Heart right ventricle (tissue), 16 donors: ENCODE data around the gene ASTE1. TPM values are rescaled to one million over a fixed set of nuclear protein-coding genes. Genes with fewer than 3 reads are reported as not detected.

ENCODE experiments used
- ATAC-seq, 8 donors: fragments of 200-7000 bp; cut with Tn5 transposase; one replicate each; pipeline ENCODE4 v1.9.1; 2020; ENCODE audit warnings: mild to moderate bottlenecking in 8 of 8, moderate library complexity in 8 of 8, moderate number of reproducible peaks in 1 of 8
- DNase-seq, 2 donors: peaks; one replicate each; pipeline ENCODE4 v3.0.0-alpha.2; 2020
- H3K27ac ChIP-seq, 10 donors: fragments of 200-600 bp; sonication (generic) in 2 of 10; one replicate each; pipeline versions ENCODE4 v1.5.0 to v1.8.0; 2020 to 2022; ENCODE audit warnings: mild to moderate bottlenecking in 3 of 10
- H3K27me3 ChIP-seq, 7 donors: fragments of 200-600 bp; one replicate each; pipeline ENCODE4 v1.8.0; 2021 to 2022; ENCODE audit warnings: mild to moderate bottlenecking in 2 of 7
- H3K36me3 ChIP-seq, 9 donors: fragments of 200-600 bp; sonication (generic) in 1 of 9; one replicate each; pipeline versions ENCODE4 v1.5.0 to v1.8.0; 2020 to 2022; ENCODE audit warnings: mild to moderate bottlenecking in 2 of 9
- H3K4me1 ChIP-seq, 9 donors: fragments of 200-600 bp; sonication (generic) in 1 of 9; one replicate each; pipeline versions ENCODE4 v1.5.0 to v1.8.0; 2020 to 2022; ENCODE audit warnings: mild to moderate bottlenecking in 4 of 9
- H3K4me3 ChIP-seq, 10 donors: fragments of 200-600 bp; sonication (generic) in 2 of 10; one replicate each; pipeline versions ENCODE4 v1.5.0 to v1.8.0; 2020 to 2022; ENCODE audit warnings: mild to moderate bottlenecking in 7 of 10, moderate library complexity in 2 of 10
- H3K9me3 ChIP-seq, 11 donors: fragments of 200-600 bp in 10 of 11; sonication (generic) in 2 of 11; one replicate each; pipeline versions ENCODE4 v1.5.0 to v1.8.0; 2013 to 2022; ENCODE audit warnings: mild to moderate bottlenecking in 2 of 11, control low read depth in 1 of 11, moderate library complexity in 1 of 11
- WGBS, 2 donors: extraction: QIAGEN DNeasy Blood & Tissue Kit; methylation state at CpG; one replicate each; pipeline ENCODE4 v1.1.7; 2013; ENCODE audit warnings: inconsistent platforms in 1 of 2; 5-methylcytosine and 5-hydroxymethylcytosine counted together
- intact Hi-C, 10 donors: fragments of 100-400 bp; cut with DNase I; formaldehyde crosslinking; loops; one replicate each; pipeline versions ENCODE4 v1.11.1 to v1.14.2; 2022
- polyA plus RNA-seq, 2 donors: library from polyadenylated mRNA; stranded (reverse); fragments of 200-250 nt; gene quantifications; one replicate each; pipeline ENCODE4 v1.2.3, GENCODE V29; 2013
- total RNA-seq, 10 donors: library from RNA; stranded (reverse); fragmentation: NEBNext Ultra II Directional in 3 of 10; extraction: Animal tissue kit (Norgen Biotek cat#: 25700) in 3 of 10; gene quantifications; one replicate each; pipeline versions ENCODE4 v1.2.1 to v1.2.4, GENCODE V29; 2021 to 2023
- TF ChIP-seq, protein P1 (sequence below), 9 donors: fragments of 200-600 bp; sonication (generic) in 2 of 9; IDR thresholded peaks; one replicate each; pipeline versions ENCODE4 v1.5.0 to v1.8.0; 2021 to 2022; ENCODE audit warnings: antibody characterized with exemption in 9 of 9, mild to moderate bottlenecking in 5 of 9, moderate library complexity in 1 of 9
- donor health status: Arrhythmogenic right ventricular cardiomyopathy.
- donor health status: ischemic (EF 13 %, LVEDD 7.1; RV severe dilation, severe dysfunction).
- donor health status: healthy with polysubstance abuse.
- donor health status: DM: no; HTN: yes; CAD: no.
- donor health status: DM: no; HTN: no; CAD: no.
- donor health status: ischemic (EF 25% LVEDD 6.9; RV normal size, moderate dysfunction).
- donor health status: ischemic (EF 25% LVEDD 5.7; RV mildly dilated, moderate dysfunction).
- donor health status: healthy.
- donor health status: DM: yes; HTN: yes; CAD: no.
- donor health status: Ischemic cardiomyopathy.
- donor health status: ischemic (EF 35%, LVEDD 5.7; RV mildly dilated, moderate dysfunction).
- donor health status: nonischemic (EF 11% LVEDD 7.7; RV severe dilation, severe dysfunction).
- donor health status: DM: yes; HTN: yes; CAD: no.
- donor health status: PGD.
- donor health status: ischemic (EF 29% LVEDD 5.4; RV normal size, mild dysfunction).
- donor health status: nonischemic (EF 23%, LVEDD 6.1; RV moderate dilation, normal function).

ASTE1 gene
- total and polyA plus RNA-seq, 12 donors = 1.5 to 4.5 (median 3.2) TPM

DNA sequence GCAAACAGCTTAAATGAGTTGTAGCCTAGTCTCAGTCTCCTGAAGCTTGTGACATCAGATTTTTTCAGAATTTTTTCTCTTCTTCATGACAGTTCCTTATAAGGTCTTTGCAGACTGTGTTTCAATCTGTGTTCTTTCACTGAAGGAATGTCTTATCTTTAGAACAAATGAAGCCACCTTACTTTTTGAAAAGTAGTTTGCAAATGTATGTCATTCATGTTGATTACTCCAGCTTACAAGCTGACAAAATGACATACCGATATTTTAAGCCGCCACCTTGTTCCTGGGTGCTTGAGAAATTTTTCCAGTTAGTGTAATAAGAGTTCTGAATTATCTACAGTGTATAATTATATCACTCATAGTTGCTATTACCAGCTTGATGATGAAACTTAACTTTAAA, 57.0 kb downstream of the ASTE1 start:
- no peak for ATAC-seq
- H3K36me3 ChIP-seq = peaks cover 0 to 94% (median 21%) of the 10 kb centered on the region in 9 donors
- H3K4me3 ChIP-seq = no peak overlapping the region
- no peaks in the 10 kb centered on the region for H3K27me3 ChIP-seq
- 91 to 97% methylated on average over 2 of the region's 2 CpGs for WGBS, 2 donors
- H3K27ac ChIP-seq = no peak overlapping the region
- no peak for DNase-seq
- no peaks in the 10 kb centered on the region for H3K9me3 ChIP-seq
- TF ChIP-seq, protein P1, sequence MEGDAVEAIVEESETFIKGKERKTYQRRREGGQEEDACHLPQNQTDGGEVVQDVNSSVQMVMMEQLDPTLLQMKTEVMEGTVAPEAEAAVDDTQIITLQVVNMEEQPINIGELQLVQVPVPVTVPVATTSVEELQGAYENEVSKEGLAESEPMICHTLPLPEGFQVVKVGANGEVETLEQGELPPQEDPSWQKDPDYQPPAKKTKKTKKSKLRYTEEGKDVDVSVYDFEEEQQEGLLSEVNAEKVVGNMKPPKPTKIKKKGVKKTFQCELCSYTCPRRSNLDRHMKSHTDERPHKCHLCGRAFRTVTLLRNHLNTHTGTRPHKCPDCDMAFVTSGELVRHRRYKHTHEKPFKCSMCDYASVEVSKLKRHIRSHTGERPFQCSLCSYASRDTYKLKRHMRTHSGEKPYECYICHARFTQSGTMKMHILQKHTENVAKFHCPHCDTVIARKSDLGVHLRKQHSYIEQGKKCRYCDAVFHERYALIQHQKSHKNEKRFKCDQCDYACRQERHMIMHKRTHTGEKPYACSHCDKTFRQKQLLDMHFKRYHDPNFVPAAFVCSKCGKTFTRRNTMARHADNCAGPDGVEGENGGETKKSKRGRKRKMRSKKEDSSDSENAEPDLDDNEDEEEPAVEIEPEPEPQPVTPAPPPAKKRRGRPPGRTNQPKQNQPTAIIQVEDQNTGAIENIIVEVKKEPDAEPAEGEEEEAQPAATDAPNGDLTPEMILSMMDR (IDR thresholded peaks at IDR 0.05) = no peak
- intact Hi-C loops = no loop called here
- H3K4me1 ChIP-seq = no peaks in the 10 kb centered on the region

DNA sequence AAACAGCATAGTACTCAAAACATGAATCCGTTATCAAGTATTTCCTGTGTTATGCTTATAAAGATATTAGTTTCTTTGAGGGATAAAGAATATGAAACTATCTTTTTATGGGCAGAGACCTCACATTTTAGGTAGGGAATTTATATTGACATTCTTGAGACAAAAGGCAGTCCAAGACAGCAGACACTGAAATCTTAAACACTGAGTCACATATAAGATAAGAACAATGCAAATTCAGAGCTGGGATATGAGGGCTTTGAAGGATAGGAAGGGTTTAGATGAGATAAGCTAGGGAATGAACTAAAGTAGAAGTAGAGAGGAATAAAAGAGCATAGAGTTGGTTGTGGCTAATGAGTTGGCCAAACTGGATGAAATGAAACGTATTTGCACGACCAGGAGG, 58.4 kb downstream of the ASTE1 start:
- ATAC-seq = no peak
- TF ChIP-seq, protein P1 (IDR thresholded peaks at IDR 0.05) = no peak
- Histone ChIP-seq H3K27ac (no peak overlapping the region), H3K4me3 (no peak overlapping the region), H3K9me3 (no peaks in the 10 kb centered on the region), H3K27me3 (no peaks in the 10 kb centered on the region), H3K4me1 (no peaks in the 10 kb centered on the region), H3K36me3 (peaks cover 0 to 94% (median 23%) of the 10 kb centered on the region in 9 donors)
- 94 to 95% methylated on average over 3 of the region's 3 CpGs for WGBS, 2 donors
- intact Hi-C loops = no loop called here
- DNase-seq = no peak

DNA sequence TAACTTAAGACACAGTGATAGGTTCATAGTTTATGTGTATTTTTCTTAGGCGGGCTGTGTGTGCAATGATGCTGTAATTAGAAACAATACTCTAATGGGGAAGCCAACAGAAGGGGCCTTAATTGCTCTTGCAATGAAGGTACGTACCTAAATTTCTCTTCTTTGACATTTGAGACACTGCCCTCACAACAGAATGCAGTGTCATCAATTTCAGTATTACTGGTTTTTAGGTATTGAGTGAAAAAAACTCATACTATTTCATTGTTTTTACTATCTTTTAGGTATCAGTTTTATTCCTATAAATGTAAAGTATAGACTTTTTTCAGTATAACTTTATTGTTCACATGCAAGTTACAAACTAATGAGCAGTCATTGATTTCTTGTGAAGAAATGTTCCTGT, 59.3 kb downstream of the ASTE1 start:
- peaks cover 0 to 94% (median 23%) of the 10 kb centered on the region in 9 donors for H3K36me3 ChIP-seq
- 97 to 99% methylated on average over 2 of the region's 2 CpGs for WGBS, 2 donors

DNA sequence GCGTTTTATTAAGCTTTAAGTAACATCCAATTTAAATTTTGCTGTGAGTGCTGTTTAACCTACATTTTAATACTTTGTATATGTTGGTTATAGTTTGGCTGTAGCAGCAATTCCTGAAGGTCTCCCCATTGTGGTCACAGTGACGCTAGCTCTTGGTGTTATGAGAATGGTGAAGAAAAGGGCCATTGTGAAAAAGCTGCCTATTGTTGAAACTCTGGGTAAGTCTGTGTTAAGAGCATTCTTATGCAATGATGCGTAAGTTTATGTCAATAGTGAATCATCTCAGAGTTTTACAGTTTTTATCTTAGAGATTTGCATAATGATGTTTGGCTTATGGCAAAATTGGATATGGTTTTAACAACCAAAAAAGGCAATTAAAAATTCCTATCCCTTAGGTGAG, 62.7 kb downstream of the ASTE1 start:
- no peak for DNase-seq

More for the DNA sequence above, 59.3 kb downstream of the ASTE1 start:
- Histone ChIP-seq H3K27me3 (no peaks in the 10 kb centered on the region), H3K9me3 (no peaks in the 10 kb centered on the region), H3K27ac (no peak overlapping the region), H3K4me1 (no peaks in the 10 kb centered on the region), H3K4me3 (no peak overlapping the region)
- DNase-seq (no peak), ATAC-seq (no peak)
- intact Hi-C loops = no loop called here
- TF ChIP-seq, protein P1 (IDR thresholded peaks at IDR 0.05) = no peak

More for the DNA sequence above, 62.7 kb downstream of the ASTE1 start:
- H3K9me3 ChIP-seq = no peaks in the 10 kb centered on the region
- H3K27me3 ChIP-seq = no peaks in the 10 kb centered on the region
- intact Hi-C loops = no loop called here
- H3K4me3 ChIP-seq = no peak overlapping the region
- no peak for ATAC-seq
- TF ChIP-seq, protein P1 (IDR thresholded peaks at IDR 0.05) = no peak
- H3K27ac ChIP-seq = no peak overlapping the region
- 88 to 90% methylated on average over 3 of the region's 3 CpGs for WGBS, 2 donors
- peaks cover 0 to 5% (median 0%) of the 10 kb centered on the region in 9 donors for H3K4me1 ChIP-seq
- H3K36me3 ChIP-seq = peaks cover 0 to 100% (median 22%) of the 10 kb centered on the region in 9 donors

Other genes starting within 250 kb of the ASTE1 start
- gene ATP2C1, start 132.7 kb downstream of the ASTE1 start, total RNA-seq = 10 to 100 TPM; 48.6 to 78.8 (median 59.9) TPM
- 10 to 100 TPM; 27.5 to 37.5 TPM for gene ATP2C1, start 132.7 kb downstream of the ASTE1 start, polyA plus RNA-seq
- gene NEK11, start 52 bp upstream of the ASTE1 start, total RNA-seq = 1 to 10 TPM; 1.3 to 3.7 (median 2.1) TPM
- gene NEK11, start 52 bp upstream of the ASTE1 start, polyA plus RNA-seq = 1 to 10 TPM in 1 of 2 donors, under 1 TPM in 1; 0.88 to 1.0 TPM